GM18505 (cell line): ENCODE data around the gene HRC.
"Not testable (repeated sequence)": the region's sequence is repeated elsewhere in the genome, so short reads cannot be mapped to it uniquely, and the experiment has no call there.

Experiments
- ATAC-seq: cut with Tn5 transposase; IDR thresholded peaks from one replicate; pipeline ENCODE4 v1.9.1; 2021; ENCODE audit not compliant: unreplicated experiment
- POLR2A ChIP-seq: IDR thresholded peaks from 4 replicates; pipeline ENCODE4 v1.6.1; 2011; ENCODE audit warnings: borderline replicate concordance; ENCODE audit not compliant: insufficient read depth, insufficient read length; ENCODE audit errors: extremely low read depth

HRC gene

GRCh38 chr19:49151267-49152118 lies 3.7 kb downstream of the HRC start:
- TF ChIP-seq POLR2A = no peak
- ATAC-seq = no peak

GRCh38 chr19:49150944-49151243 lies 4.3 kb downstream of the HRC start:
- no peak for TF ChIP-seq POLR2A
- ATAC-seq = no peak

- no peak for TF ChIP-seq POLR2A
- ATAC-seq = no peak
These were observed 4.9 kb downstream of the HRC start for GRCh38 chr19:49150106-49150943.

- no peak for ATAC-seq
- TF ChIP-seq POLR2A = no peak
These were observed 5.5 kb downstream of the HRC start for GRCh38 chr19:49149652-49150105.

- no peak for TF ChIP-seq POLR2A
- ATAC-seq = no peak
These were observed 6.2 kb downstream of the HRC start for GRCh38 chr19:49148784-49149651.

GRCh38 chr19:49148044-49148682 lies 7.0 kb downstream of the HRC start:
- TF ChIP-seq POLR2A = no peak
- ATAC-seq = no peak

GRCh38 chr19:49146408-49146770 lies 8.8 kb downstream of the HRC start:
- ATAC-seq = not testable (repeated sequence)

GRCh38 chr19:49145573-49146407 lies 9.4 kb downstream of the HRC start:
- ATAC-seq = no peak
- TF ChIP-seq POLR2A = no peak

- no peak for TF ChIP-seq POLR2A
These were observed 12.3 kb downstream of the HRC start for GRCh38 chr19:49142866-49143335.

GRCh38 chr19:49141352-49141751 lies 13.8 kb downstream of the HRC start:
- no peak for TF ChIP-seq POLR2A
- ATAC-seq = no peak

More at GRCh38 chr19:49142866-49143335, 12.3 kb downstream of the HRC start:
- peak; percentile 65 for ATAC-seq

- no peak for TF ChIP-seq POLR2A
- ATAC-seq = no peak
These were observed 14.2 kb downstream of the HRC start for GRCh38 chr19:49140951-49141350.

- no peak for ATAC-seq
- TF ChIP-seq POLR2A = no peak
These were observed 18.4 kb downstream of the HRC start for GRCh38 chr19:49136771-49137171.
